GM10847 (cell line): ENCODE data around the gene INPP4A.

Source experiments
- POLR2A ChIP-seq: IDR thresholded peaks from 2 replicates; pipeline ENCODE4 v1.6.1; 2011; ENCODE audit not compliant: insufficient read length; ENCODE audit errors: extremely low read depth

The INPP4A gene

GRCh38 chr2:98489971-98490962, 45.6 kb downstream of the INPP4A start:
- no peak for TF ChIP-seq POLR2A

- TF ChIP-seq POLR2A: no peak
These were observed 47.8 kb downstream of the INPP4A start for GRCh38 chr2:98492441-98492840.

- no peak for TF ChIP-seq POLR2A
These were observed 50.0 kb downstream of the INPP4A start for GRCh38 chr2:98494699-98495098.

GRCh38 chr2:98496750-98497493, 52.3 kb downstream of the INPP4A start:
- no peak for TF ChIP-seq POLR2A

- no peak for TF ChIP-seq POLR2A
These were observed 54.2 kb downstream of the INPP4A start for GRCh38 chr2:98498703-98499440.

- no peak for TF ChIP-seq POLR2A
These were observed 55.9 kb downstream of the INPP4A start for GRCh38 chr2:98500561-98500960.

- TF ChIP-seq POLR2A: no peak
These were observed 56.6 kb downstream of the INPP4A start for GRCh38 chr2:98501223-98501622.

GRCh38 chr2:98501876-98502275, 57.2 kb downstream of the INPP4A start:
- TF ChIP-seq POLR2A: no peak

- TF ChIP-seq POLR2A: no peak
These were observed 58.1 kb downstream of the INPP4A start for GRCh38 chr2:98502556-98503335.

- TF ChIP-seq POLR2A: no peak
These were observed 58.9 kb downstream of the INPP4A start for GRCh38 chr2:98503481-98504105.

- TF ChIP-seq POLR2A: no peak
These were observed 59.9 kb downstream of the INPP4A start for GRCh38 chr2:98504381-98505109.

GRCh38 chr2:98505311-98505808, 60.7 kb downstream of the INPP4A start:
- no peak for TF ChIP-seq POLR2A

- TF ChIP-seq POLR2A: no peak
These were observed 61.5 kb downstream of the INPP4A start for GRCh38 chr2:98505971-98506664.

- TF ChIP-seq POLR2A: no peak
These were observed 62.2 kb downstream of the INPP4A start for GRCh38 chr2:98506881-98507280.
